ENCODE measurements around the gene KRR1. TPM values are rescaled to one million over a fixed set of nuclear protein-coding genes. Genes with fewer than 3 reads are reported as not detected.

KRR1 gene
- polyA plus RNA-seq, 3 donors = 8.0 to 14.4 (median 9.0) TPM

GRCh38 chr12:75548879-75549278, 37.5 kb upstream of the KRR1 start:
- Histone ChIP-seq H3K36me3 (replicated peaks in 1 of 2; ENCODE audit: control insufficient read depth in 1 of 2, insufficient read depth in 2 of 2, low read length in 2 of 2) (no peaks in the 10 kb centered on the region), H3K27ac (ENCODE audit: low read depth in 1 of 2, low read length in 2 of 2) (no peak overlapping the region), H3K4me1 (ENCODE audit: control insufficient read depth in 1 of 2, insufficient read depth in 2 of 2, low read length in 2 of 2) (no peaks in the 10 kb centered on the region), H3K9me3 (replicated peaks in 1 of 2; ENCODE audit: control insufficient read depth in 1 of 2, insufficient read depth in 1 of 2, low read length in 2 of 2) (no peaks in the 10 kb centered on the region), H3K9ac (ENCODE audit: insufficient read depth, low read length, poor library complexity, severe bottlenecking) (no peak overlapping the region), H3K4me2 (replicated peaks; ENCODE audit: extremely low read depth, low read length, poor library complexity, severe bottlenecking) (no peak overlapping the region), H3K79me2 (ENCODE audit: insufficient read depth, low read length) (no peaks in the 10 kb centered on the region), H3K4me3 (replicated peaks in 1 of 3; ENCODE audit: low read depth in 2 of 3, low read length in 3 of 3) (no peak overlapping the region), H3K27me3 (ENCODE audit: control insufficient read depth in 2 of 2, insufficient read depth in 2 of 2, low read length in 2 of 2) (no peaks in the 10 kb centered on the region), H4K20me1 (ENCODE audit: insufficient read depth, low read length) (no peaks in the 10 kb centered on the region), H2AFZ (ENCODE audit: insufficient read depth, low read depth, low read length, poor library complexity, severe bottlenecking) (no peak overlapping the region)
- Mint-ChIP-seq H3K27ac (no peak overlapping the region), H3K27me3 (ENCODE audit: low read depth in 3 of 3) (peaks cover 4 to 8% (median 5%) of the 10 kb centered on the region in 3 donors), H3K4me1 (no peaks in the 10 kb centered on the region), H3K36me3 (no peaks in the 10 kb centered on the region), H3K4me3 (no peak overlapping the region), H3K9me3 (no peaks in the 10 kb centered on the region)
- intact Hi-C loops (cut with micrococcal nuclease) = no loop called here
- no peak for TF ChIP-seq CTCF (IDR thresholded peaks at IDR 0.05)
- no CpG with 5 or more reads among the region's 1 CpG for WGBS (ENCODE audit: insufficient coverage)
- no peak for DNase-seq

- no peak overlapping the region for H3K4me3 Mint-ChIP-seq
- no peak for DNase-seq
- H3K27ac Mint-ChIP-seq = no peak overlapping the region
- Histone ChIP-seq H3K27me3 (ENCODE audit: control insufficient read depth in 2 of 2, insufficient read depth in 2 of 2, low read length in 2 of 2) (no peaks in the 10 kb centered on the region), H3K36me3 (replicated peaks in 1 of 2; ENCODE audit: control insufficient read depth in 1 of 2, insufficient read depth in 2 of 2, low read length in 2 of 2) (no peaks in the 10 kb centered on the region), H3K27ac (ENCODE audit: low read depth in 1 of 2, low read length in 2 of 2) (no peak overlapping the region), H4K20me1 (ENCODE audit: insufficient read depth, low read length) (no peaks in the 10 kb centered on the region), H3K4me2 (replicated peaks; ENCODE audit: extremely low read depth, low read length, poor library complexity, severe bottlenecking) (no peak overlapping the region), H3K9ac (ENCODE audit: insufficient read depth, low read length, poor library complexity, severe bottlenecking) (no peak overlapping the region), H3K79me2 (ENCODE audit: insufficient read depth, low read length) (no peaks in the 10 kb centered on the region), H2AFZ (ENCODE audit: insufficient read depth, low read depth, low read length, poor library complexity, severe bottlenecking) (no peak overlapping the region), H3K4me3 (replicated peaks in 1 of 3; ENCODE audit: low read depth in 2 of 3, low read length in 3 of 3) (no peak overlapping the region), H3K9me3 (replicated peaks in 1 of 2; ENCODE audit: control insufficient read depth in 1 of 2, insufficient read depth in 1 of 2, low read length in 2 of 2) (no peaks in the 10 kb centered on the region), H3K4me1 (ENCODE audit: control insufficient read depth in 1 of 2, insufficient read depth in 2 of 2, low read length in 2 of 2) (no peaks in the 10 kb centered on the region)
- no peaks in the 10 kb centered on the region for H3K9me3 Mint-ChIP-seq
- TF ChIP-seq CTCF (IDR thresholded peaks at IDR 0.05) = no peak
- H3K27me3 Mint-ChIP-seq (ENCODE audit: low read depth in 3 of 3) = peaks cover 7 to 10% (median 8%) of the 10 kb centered on the region in 3 donors
- intact Hi-C loops (cut with micrococcal nuclease) = no loop called here
- no peaks in the 10 kb centered on the region for H3K4me1 Mint-ChIP-seq
- WGBS (ENCODE audit: insufficient coverage) = no CpG with 5 or more reads among the region's 1 CpG
- H3K36me3 Mint-ChIP-seq = no peaks in the 10 kb centered on the region
Observed at GRCh38 chr12:75545636-75546035, 34.2 kb upstream of the KRR1 start.

Measured in CD14-positive monocyte (primary cell).